Stimulated activated CD4-positive, alpha-beta T cell treated with anti-CD3 and anti-CD28 coated beads, TNF-alpha, amount 100 ng/mL, for 24 hours (primary cell): Measurements from ENCODE around the gene N4BP2.

Experiments used
- DNase-seq, 3 experiments: peaks; one replicate each; pipeline ENCODE4 v3.0.0-alpha.2; 2020; ENCODE audit warnings: low read depth in 3 of 3

Gene N4BP2

GRCh38 chr4:40152637-40153036 is 96.0 kb downstream of the N4BP2 start:
- DNase-seq = no peak

GRCh38 chr4:40157436-40157835 is 100.8 kb downstream of the N4BP2 start:
- no peak for DNase-seq

GRCh38 chr4:40160258-40160657 is 103.6 kb downstream of the N4BP2 start:
- no peak for DNase-seq

GRCh38 chr4:40164459-40164858 is 107.8 kb downstream of the N4BP2 start:
- DNase-seq = no peak

- DNase-seq = no peak
These were observed 109.3 kb downstream of the N4BP2 start for GRCh38 chr4:40165916-40166315.

- no peak for DNase-seq
These were observed 111.4 kb downstream of the N4BP2 start for GRCh38 chr4:40168070-40168469.

- no peak for DNase-seq
These were observed 113.9 kb downstream of the N4BP2 start for GRCh38 chr4:40170588-40170987.

- DNase-seq = no peak
These were observed 116.8 kb downstream of the N4BP2 start for GRCh38 chr4:40173470-40173875.

GRCh38 chr4:40176602-40177001 is 120.0 kb downstream of the N4BP2 start:
- DNase-seq = no peak

- DNase-seq = no peak
These were observed 120.9 kb downstream of the N4BP2 start for GRCh38 chr4:40177591-40177990.

- no peak for DNase-seq
These were observed 122.0 kb downstream of the N4BP2 start for GRCh38 chr4:40178672-40179071.

- DNase-seq = no peak
These were observed 122.7 kb downstream of the N4BP2 start for GRCh38 chr4:40179360-40179759.

- no peak for DNase-seq
These were observed 123.7 kb downstream of the N4BP2 start for GRCh38 chr4:40180356-40180755.

GRCh38 chr4:40182001-40182400 is 125.4 kb downstream of the N4BP2 start:
- DNase-seq = no peak

- no peak for DNase-seq
These were observed 126.3 kb downstream of the N4BP2 start for GRCh38 chr4:40182954-40183353.

GRCh38 chr4:40183615-40184411 is 127.2 kb downstream of the N4BP2 start:
- no peak for DNase-seq

- no peak for DNase-seq
These were observed 129.4 kb downstream of the N4BP2 start for GRCh38 chr4:40185830-40186664.

GRCh38 chr4:40186665-40187014 is 130.0 kb downstream of the N4BP2 start:
- no peak for DNase-seq

GRCh38 chr4:40187386-40187906 is 130.8 kb downstream of the N4BP2 start:
- DNase-seq = no peak

GRCh38 chr4:40190019-40190418 is 133.4 kb downstream of the N4BP2 start:
- no peak for DNase-seq

GRCh38 chr4:40190465-40190864 is 133.8 kb downstream of the N4BP2 start:
- DNase-seq = no peak

- no peak for DNase-seq
These were observed 134.5 kb downstream of the N4BP2 start for GRCh38 chr4:40190880-40191815.
